SK-N-SH treated with all-trans-retinoic acid at 6 μM for 48 hours (cell line): ENCODE results near the gene FARS2.

Source experiments
- ATAC-seq: fragments of 200-7000 bp; cut with Tn5 transposase; 3 replicates; pipeline ENCODE4 v1.9.1; 2020; ENCODE audit warnings: mild to moderate bottlenecking, moderate library complexity
- ARNTL ChIP-seq: fragments of 450-650 bp; formaldehyde crosslinking; IDR thresholded peaks from 2 replicates; pipeline ENCODE4 v1.5.0; 2020; ENCODE audit warnings: low read depth, mild to moderate bottlenecking, moderate library complexity, borderline replicate concordance
- BACH2 ChIP-seq: fragments of 250-450 bp; sonication (Bioruptor Pico); IDR thresholded peaks from 2 replicates; pipeline ENCODE4 v1.9.0; 2021; ENCODE audit warnings: mild to moderate bottlenecking, borderline replicate concordance
- CREB5 ChIP-seq: fragments of 250-450 bp; sonication (Bioruptor Pico); IDR thresholded peaks from 2 replicates; pipeline ENCODE4 v1.5.1; 2020; ENCODE audit warnings: low read depth, mild to moderate bottlenecking, moderate library complexity
- CSDC2 ChIP-seq: fragments of 250-450 bp; sonication (Bioruptor Pico); IDR thresholded peaks from 2 replicates; pipeline ENCODE4 v1.5.0; 2020; ENCODE audit warnings: mild to moderate bottlenecking, moderate library complexity
- CSRNP3 ChIP-seq: fragments of 250-450 bp; sonication (Bioruptor Pico); IDR thresholded peaks from 2 replicates; pipeline ENCODE4 v1.5.1; 2021; ENCODE audit warnings: mild to moderate bottlenecking, moderate library complexity
- ESRRG ChIP-seq: fragments of 250-450 bp; sonication (Bioruptor Pico); IDR thresholded peaks from 2 replicates; pipeline ENCODE4 v1.6.1; 2021; ENCODE audit warnings: mild to moderate bottlenecking
- GLIS3 ChIP-seq: fragments of 250-450 bp; sonication (Bioruptor Pico); IDR thresholded peaks from 2 replicates; pipeline ENCODE4 v1.5.0; 2020; ENCODE audit warnings: mild to moderate bottlenecking, moderate library complexity
- ISL1 ChIP-seq: fragments of 250-450 bp; sonication (Bioruptor Pico); IDR thresholded peaks from 2 replicates; pipeline ENCODE4 v2.1.2; 2022; ENCODE audit warnings: mild to moderate bottlenecking, moderate library complexity
- OSR1 ChIP-seq: fragments of 250-450 bp; sonication (Bioruptor Pico); IDR thresholded peaks from 2 replicates; pipeline ENCODE4 v1.8.0; 2022; ENCODE audit warnings: moderate library complexity, mild to moderate bottlenecking, inconsistent platforms
- PATZ1 ChIP-seq: fragments of 250-450 bp; sonication (Bioruptor Pico); IDR thresholded peaks from 2 replicates; pipeline ENCODE4 v1.8.0; 2020; ENCODE audit warnings: mild to moderate bottlenecking, moderate library complexity, borderline replicate concordance
- POU6F1 ChIP-seq: fragments of 250-450 bp; sonication (Bioruptor Pico); IDR thresholded peaks from 2 replicates; pipeline ENCODE4 v1.8.0; 2021; ENCODE audit warnings: low read depth, mild to moderate bottlenecking, moderate library complexity, borderline replicate concordance
- PPARA ChIP-seq: fragments of 250-450 bp; sonication (Bioruptor Pico); IDR thresholded peaks from 2 replicates; pipeline ENCODE4 v1.5.0; 2020; ENCODE audit warnings: mild to moderate bottlenecking, borderline replicate concordance
- RARB ChIP-seq: fragments of 250-450 bp; sonication (Bioruptor Pico); IDR thresholded peaks from 2 replicates; pipeline ENCODE4 v1.8.0; 2021; ENCODE audit warnings: mild to moderate bottlenecking, moderate library complexity
- TCF4 ChIP-seq: fragments of 250-450 bp; sonication (Bioruptor Pico); IDR thresholded peaks from 2 replicates; pipeline ENCODE4 v1.8.0; 2021; ENCODE audit warnings: mild to moderate bottlenecking, moderate library complexity, borderline replicate concordance
- TOX ChIP-seq: fragments of 250-450 bp; sonication (Bioruptor Pico); IDR thresholded peaks from 2 replicates; pipeline ENCODE4 v1.8.0; 2021; ENCODE audit warnings: mild to moderate bottlenecking, moderate library complexity, borderline replicate concordance
- ZC3H10 ChIP-seq: fragments of 250-450 bp; sonication (Bioruptor Pico); IDR thresholded peaks from 2 replicates; pipeline ENCODE4 v1.5.1; 2021; ENCODE audit warnings: mild to moderate bottlenecking, moderate library complexity
- ZFP30 ChIP-seq: fragments of 450-650 bp; formaldehyde crosslinking; IDR thresholded peaks from 2 replicates; pipeline ENCODE4 v1.5.0; 2022; ENCODE audit warnings: mild to moderate bottlenecking, moderate library complexity
- ZNF565 ChIP-seq: fragments of 450-650 bp; formaldehyde crosslinking; conservative IDR thresholded peaks from 2 replicates; pipeline ENCODE4 v1.5.0; 2020; ENCODE audit warnings: low read depth, mild to moderate bottlenecking, moderate library complexity

Gene FARS2

GRCh38 chr6:5246141-5247097, 14.9 kb upstream of the FARS2 start:
- no peak for ATAC-seq
- TF ChIP-seq CSRNP3 = no peak
- no peak for TF ChIP-seq ZNF565
- TF ChIP-seq RARB = no peak
- TF ChIP-seq PATZ1 (CRISPR knock-in tag) = no peak
- TF ChIP-seq ESRRG = no peak
- no peak for TF ChIP-seq ARNTL (CRISPR knock-in tag)
- no peak for TF ChIP-seq POU6F1 (CRISPR knock-in tag)

GRCh38 chr6:5247201-5247600, 14.1 kb upstream of the FARS2 start:
- TF ChIP-seq ZC3H10 (no peak), PPARA (CRISPR knock-in tag) (no peak), TOX (CRISPR knock-in tag) (no peak), CREB5 (CRISPR knock-in tag) (no peak), OSR1 (CRISPR knock-in tag) (no peak), GLIS3 (CRISPR knock-in tag) (no peak), ZFP30 (no peak), ARNTL (CRISPR knock-in tag) (no peak), PATZ1 (CRISPR knock-in tag) (no peak), POU6F1 (CRISPR knock-in tag) (no peak), CSDC2 (no peak)
- TF ChIP-seq, all 23 proteins: peak for 0
- no peak for ATAC-seq

GRCh38 chr6:5248302-5249098, 12.8 kb upstream of the FARS2 start:
- ATAC-seq = no peak
- TF ChIP-seq ISL1 = no peak
- TF ChIP-seq POU6F1 (CRISPR knock-in tag) = no peak
- TF ChIP-seq CREB5 (CRISPR knock-in tag) = no peak
- TF ChIP-seq BACH2 = no peak
- TF ChIP-seq ZC3H10 = no peak
- TF ChIP-seq ZNF565 = no peak
- no peak for TF ChIP-seq TCF4 (CRISPR knock-in tag)
- no peak for TF ChIP-seq CSRNP3
- TF ChIP-seq OSR1 (CRISPR knock-in tag) = no peak
- no peak for TF ChIP-seq ZFP30
- TF ChIP-seq TOX (CRISPR knock-in tag) = no peak
